Rectal smooth muscle tissue (tissue), 1 donor: ENCODE results near the gene PLCXD1.
"Not testable (repeated sequence)": the region's sequence is repeated elsewhere in the genome, so short reads cannot be mapped to it uniquely, and the experiment has no call there.

Experiments
- H3K27ac ChIP-seq: one replicate; pipeline ENCODE4 v1.7.0; 2013; ENCODE audit warnings: low read depth, low read length, inconsistent platforms
- H3K27me3 ChIP-seq: one replicate; pipeline ENCODE4 v1.7.0; 2013; ENCODE audit warnings: low read length; ENCODE audit not compliant: control insufficient read depth, insufficient read depth
- H3K36me3 ChIP-seq: one replicate; pipeline ENCODE4 v1.7.0; 2013; ENCODE audit warnings: low read length; ENCODE audit not compliant: control insufficient read depth, insufficient read depth
- H3K4me1 ChIP-seq: one replicate; pipeline ENCODE4 v1.7.0; 2013; ENCODE audit warnings: low read length; ENCODE audit not compliant: control insufficient read depth, insufficient read depth
- H3K4me3 ChIP-seq: one replicate; pipeline ENCODE4 v1.7.0; 2013; ENCODE audit warnings: low read length
- H3K9ac ChIP-seq: one replicate; pipeline ENCODE4 v1.7.0; 2013; ENCODE audit warnings: low read length

PLCXD1 gene, protein sequence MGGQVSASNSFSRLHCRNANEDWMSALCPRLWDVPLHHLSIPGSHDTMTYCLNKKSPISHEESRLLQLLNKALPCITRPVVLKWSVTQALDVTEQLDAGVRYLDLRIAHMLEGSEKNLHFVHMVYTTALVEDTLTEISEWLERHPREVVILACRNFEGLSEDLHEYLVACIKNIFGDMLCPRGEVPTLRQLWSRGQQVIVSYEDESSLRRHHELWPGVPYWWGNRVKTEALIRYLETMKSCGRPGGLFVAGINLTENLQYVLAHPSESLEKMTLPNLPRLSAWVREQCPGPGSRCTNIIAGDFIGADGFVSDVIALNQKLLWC

GRCh38 chrX:281166-281999, at the start of gene PLCXD1:
PLCXD1 (plus strand) TSS chrX:281381; CDS start chrX:284188, 2,807 bp downstream.
- Histone ChIP-seq H3K9ac (no peak within 1 kb of the TSS), H3K27me3 (peaks cover 4% of the 10 kb centered on the region), H3K4me1 (no peaks in the 10 kb centered on the region), H3K27ac (no peak within 1 kb of the TSS), H3K36me3 (peaks cover 6% of the 10 kb centered on the region), H3K4me3 (peak within 1 kb of the TSS; percentile 49)

DNA sequence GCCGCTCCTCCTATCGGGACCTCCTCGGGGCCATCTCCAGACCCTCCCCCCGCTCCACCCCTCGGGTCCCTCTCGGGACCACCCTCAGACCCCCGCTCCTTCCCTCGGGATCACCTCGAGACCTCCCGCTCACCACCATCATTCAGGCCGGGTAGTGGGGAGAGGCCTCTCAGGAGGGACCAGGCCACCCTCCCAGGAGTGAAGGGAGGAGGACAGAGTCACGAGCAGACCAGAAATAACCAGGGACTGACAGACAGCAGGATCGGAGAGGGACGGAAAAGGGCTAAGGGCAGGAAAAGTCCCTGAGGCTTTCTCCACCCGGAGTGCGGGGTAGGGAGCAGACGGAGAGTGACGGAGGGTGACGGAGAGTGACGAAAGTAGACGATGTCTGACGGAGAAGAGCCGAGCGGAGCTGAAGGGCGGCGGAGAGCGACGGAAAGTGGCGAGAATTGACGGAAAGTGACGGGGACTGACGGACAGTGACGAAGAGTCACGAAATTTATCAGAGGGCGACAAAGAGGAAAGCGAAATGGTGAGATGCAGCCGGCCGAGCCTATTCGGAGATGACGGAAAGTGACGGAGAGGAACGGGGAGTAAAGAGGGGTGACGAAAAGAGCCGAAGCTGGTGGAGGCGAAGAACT, 49.4 kb upstream of the PLCXD1 start:
- not testable (repeated sequence) for H3K4me3 ChIP-seq, H3K9ac ChIP-seq, H3K4me1 ChIP-seq, H3K27me3 ChIP-seq, H3K36me3 ChIP-seq, H3K27ac ChIP-seq

DNA sequence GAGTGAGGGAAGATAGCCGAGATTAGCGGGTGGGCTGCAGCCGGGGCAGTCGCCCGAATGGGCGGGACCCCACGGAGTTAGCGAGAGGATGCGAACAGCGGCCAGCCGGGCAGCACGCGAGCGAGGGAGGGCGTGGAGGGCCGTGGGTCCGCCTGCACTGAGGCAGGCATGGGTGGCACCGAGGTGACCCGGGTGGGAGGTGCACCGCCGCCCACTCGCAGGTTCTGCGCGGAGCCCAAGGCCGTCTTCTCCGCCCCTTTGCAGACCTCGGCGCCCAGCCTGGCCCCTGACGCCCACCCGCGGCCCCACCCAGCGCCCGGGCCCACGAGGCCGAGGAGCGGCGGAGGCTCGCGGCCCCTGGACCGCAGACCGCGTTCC, 48.9 kb upstream of the PLCXD1 start:
- H3K27me3 ChIP-seq, H3K27ac ChIP-seq, H3K9ac ChIP-seq, H3K4me1 ChIP-seq, H3K4me3 ChIP-seq, H3K36me3 ChIP-seq: not testable (repeated sequence)

- H3K27ac ChIP-seq, H3K4me1 ChIP-seq, H3K27me3 ChIP-seq, H3K9ac ChIP-seq, H3K36me3 ChIP-seq, H3K4me3 ChIP-seq: not testable (repeated sequence)
These were observed 45.0 kb upstream of the PLCXD1 start for GRCh38 chrX:236201-236600.

- H3K4me1 ChIP-seq, result no peaks in the 10 kb centered on the region
- H3K4me3 ChIP-seq, result no peak overlapping the region
- H3K36me3 ChIP-seq, result no peaks in the 10 kb centered on the region
- H3K9ac ChIP-seq, result no peak overlapping the region
- H3K27me3 ChIP-seq, result no peaks in the 10 kb centered on the region
- H3K27ac ChIP-seq, result no peak overlapping the region
These were observed 30.2 kb upstream of the PLCXD1 start for GRCh38 chrX:250965-251364.

DNA sequence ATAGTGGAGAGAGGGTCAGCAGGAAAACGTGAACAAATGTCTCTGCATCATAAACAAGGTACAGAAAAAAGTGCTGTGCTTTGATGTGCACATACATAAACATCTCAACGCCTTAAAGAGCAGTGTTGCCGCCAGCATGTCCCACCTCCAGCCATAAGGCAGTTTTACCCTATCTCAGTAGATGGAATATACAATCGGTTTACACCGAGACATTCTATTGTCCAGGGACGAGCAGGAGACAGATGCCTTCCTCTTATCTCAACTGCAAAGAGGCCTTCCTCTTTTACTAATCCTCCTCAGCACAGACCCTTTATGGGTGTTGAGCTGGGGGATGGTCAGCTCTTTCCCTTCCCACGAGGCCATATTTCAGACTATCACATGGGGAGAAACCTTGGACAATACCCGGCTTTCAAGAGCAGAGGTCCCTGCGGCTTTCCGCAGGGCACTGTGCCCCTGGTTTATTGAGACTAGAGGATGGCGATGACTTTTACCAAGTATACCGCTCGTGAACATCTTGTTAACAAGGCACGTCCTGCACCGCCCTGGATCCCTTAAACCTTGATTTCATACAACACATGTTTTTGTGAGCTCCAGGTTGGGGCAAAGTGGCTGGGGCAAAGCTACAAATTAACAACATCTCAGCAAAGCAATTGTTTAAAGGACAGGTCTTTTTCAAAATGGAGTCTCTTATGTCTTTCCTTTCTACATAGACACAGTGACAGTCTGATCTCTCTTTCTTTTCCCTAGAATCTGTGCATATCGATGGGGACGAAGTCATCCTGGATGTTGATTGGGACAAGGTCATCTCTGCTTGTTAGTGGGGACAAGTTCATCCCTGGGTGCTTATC, 29.6 kb upstream of the PLCXD1 start:
- H3K27ac ChIP-seq, H3K4me3 ChIP-seq, H3K9ac ChIP-seq, H3K4me1 ChIP-seq, H3K36me3 ChIP-seq, H3K27me3 ChIP-seq: not testable (repeated sequence)

DNA sequence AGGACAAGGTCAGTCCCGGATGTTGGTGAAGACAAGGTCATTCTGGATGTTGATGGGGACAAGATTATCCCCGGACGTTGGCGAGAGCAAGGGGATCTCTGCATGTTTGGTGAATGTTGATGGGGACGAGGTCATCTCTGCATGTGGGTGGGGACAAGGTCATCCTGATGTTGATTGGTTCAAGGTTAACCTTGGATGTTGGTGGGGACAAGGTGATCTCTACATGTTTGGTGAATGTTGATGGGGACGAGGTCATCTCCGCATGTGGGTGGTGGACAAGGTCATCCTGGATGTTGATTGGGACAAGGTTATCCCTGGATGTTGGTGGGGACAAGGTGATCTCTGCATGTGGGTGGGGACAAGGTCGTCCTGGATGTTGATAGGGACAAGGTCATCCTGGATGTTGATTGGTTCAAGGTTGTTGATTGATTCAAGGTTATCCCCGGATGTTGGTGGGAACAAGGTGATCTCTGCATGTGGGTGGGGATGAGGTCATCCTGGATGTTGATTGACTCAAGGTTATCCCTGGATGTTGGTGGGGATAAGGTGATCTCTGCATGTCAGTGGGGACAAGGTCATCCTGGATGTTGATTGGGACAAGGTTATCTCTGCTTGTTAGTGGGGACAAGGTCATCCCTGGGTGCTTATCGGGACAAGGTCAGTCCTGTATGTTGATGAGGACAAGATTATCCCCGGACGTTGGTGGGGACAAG, 28.8 kb upstream of the PLCXD1 start:
- Histone ChIP-seq H3K4me1 (no peaks in the 10 kb centered on the region), H3K4me3 (no peak overlapping the region), H3K9ac (no peak overlapping the region), H3K27me3 (no peaks in the 10 kb centered on the region), H3K27ac (no peak overlapping the region), H3K36me3 (no peaks in the 10 kb centered on the region)

GRCh38 chrX:252957-253291, 28.3 kb upstream of the PLCXD1 start:
- Histone ChIP-seq H3K27ac (no peak overlapping the region), H3K27me3 (no peaks in the 10 kb centered on the region), H3K4me3 (no peak overlapping the region)

GRCh38 chrX:253451-254297, 27.5 kb upstream of the PLCXD1 start:
- Histone ChIP-seq H3K27me3 (no peaks in the 10 kb centered on the region), H3K4me3 (no peak overlapping the region)

More at GRCh38 chrX:252957-253291, 28.3 kb upstream of the PLCXD1 start:
- no peak overlapping the region for H3K9ac ChIP-seq
- no peaks in the 10 kb centered on the region for H3K36me3 ChIP-seq
- no peaks in the 10 kb centered on the region for H3K4me1 ChIP-seq

DNA sequence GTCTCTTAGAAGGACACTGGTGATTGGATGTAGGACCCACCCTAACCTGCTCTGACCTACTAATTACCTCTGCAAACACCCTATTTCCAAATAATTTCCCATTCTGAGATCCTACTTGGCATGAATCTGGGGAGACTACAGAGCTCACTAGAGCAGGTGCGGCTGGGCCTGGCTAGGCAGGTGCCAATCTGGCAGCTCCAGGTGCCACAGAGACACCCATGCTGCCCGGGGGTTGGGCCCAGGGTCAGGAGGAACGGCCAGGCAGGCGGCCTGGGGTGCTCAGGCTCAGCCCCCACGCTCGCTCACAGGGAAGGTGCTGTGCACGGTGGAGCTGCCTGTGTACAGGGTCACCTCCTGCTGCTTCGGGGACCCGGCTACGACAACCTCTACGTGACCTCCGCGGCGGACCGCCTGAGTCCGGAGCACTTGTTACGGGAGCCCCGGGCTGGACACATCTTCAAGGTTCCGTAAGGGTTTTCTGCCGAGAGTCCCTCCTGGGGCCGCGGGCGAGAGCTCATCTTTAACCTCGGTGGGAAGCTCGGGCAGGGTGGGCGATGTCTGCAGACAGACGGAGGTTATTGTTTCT, 26.5 kb upstream of the PLCXD1 start:
- Histone ChIP-seq H3K36me3 (no peaks in the 10 kb centered on the region), H3K27ac (no peak overlapping the region), H3K9ac (no peak overlapping the region), H3K4me3 (no peak overlapping the region), H3K4me1 (no peaks in the 10 kb centered on the region), H3K27me3 (no peaks in the 10 kb centered on the region)

More at GRCh38 chrX:253451-254297, 27.5 kb upstream of the PLCXD1 start:
- no peak overlapping the region for H3K27ac ChIP-seq
- no peaks in the 10 kb centered on the region for H3K4me1 ChIP-seq
- no peak overlapping the region for H3K9ac ChIP-seq
- no peaks in the 10 kb centered on the region for H3K36me3 ChIP-seq

- Histone ChIP-seq H3K27me3 (no peaks in the 10 kb centered on the region), H3K36me3 (no peaks in the 10 kb centered on the region), H3K4me1 (no peaks in the 10 kb centered on the region), H3K27ac (no peak overlapping the region), H3K4me3 (no peak overlapping the region), H3K9ac (no peak overlapping the region)
These were observed 25.3 kb upstream of the PLCXD1 start for GRCh38 chrX:255923-256331.
